CD4-positive, CD25-positive, alpha-beta regulatory T cell (primary cell): ENCODE data around the gene GNAS. TPM values are rescaled to one million over a fixed set of nuclear protein-coding genes. Genes with fewer than 3 reads are reported as not detected.

ENCODE experiments used
- ATAC-seq, 2 donors: fragments of 150-1000 bp; cut with Tn5 transposase; one replicate each; pipeline ENCODE4 v1.10.0; 2021; ENCODE audit warnings: low read depth in 2 of 2, moderate number of reproducible peaks in 2 of 2, moderate library complexity in 1 of 2
- DNase-seq, 3 donors: peaks; one replicate each; pipeline versions ENCODE4 v3.0.0 to v3.0.0-alpha.2; 2012 to 2022; ENCODE audit warnings: mixed read lengths in 1 of 3
- H3K27ac ChIP-seq: one replicate; pipeline ENCODE4 v1.7.0; 2013; ENCODE audit warnings: mild to moderate bottlenecking, low read length; ENCODE audit not compliant: insufficient read depth, poor library complexity, severe bottlenecking
- H3K27me3 ChIP-seq: one replicate; pipeline ENCODE4 v1.7.0; 2013; ENCODE audit warnings: low read length; ENCODE audit not compliant: control insufficient read depth, insufficient read depth
- H3K36me3 ChIP-seq: one replicate; pipeline ENCODE4 v1.7.0; 2013; ENCODE audit warnings: mild to moderate bottlenecking, low read length, moderate library complexity; ENCODE audit not compliant: control insufficient read depth, insufficient read depth
- H3K4me1 ChIP-seq: 2 replicates; pipeline ENCODE4 v1.7.0; 2013; ENCODE audit warnings: mild to moderate bottlenecking, low read length; ENCODE audit not compliant: insufficient read depth, control insufficient read depth, poor library complexity, severe bottlenecking
- H3K4me3 ChIP-seq: one replicate; pipeline ENCODE4 v1.7.0; 2013; ENCODE audit warnings: low read depth, mild to moderate bottlenecking, low read length, moderate library complexity
- H3K9me3 ChIP-seq, 2 experiments: 1 replicate in 1 of 2; 2 replicates in 1 of 2; pipeline ENCODE4 v1.7.0; 2013; ENCODE audit warnings: low read length in 2 of 2, mild to moderate bottlenecking in 1 of 2, moderate library complexity in 1 of 2; ENCODE audit not compliant: control insufficient read depth in 2 of 2
- H3K27ac Mint-ChIP-seq, 3 donors: one replicate each; pipeline ENCODE4 v1.8.0; 2020 to 2022; ENCODE audit warnings: mild to moderate bottlenecking in 3 of 3, mixed read lengths in 3 of 3, moderate library complexity in 2 of 3
- H3K27me3 Mint-ChIP-seq: one replicate; pipeline ENCODE4 v1.8.0; 2022; ENCODE audit warnings: mild to moderate bottlenecking, mixed read lengths
- H3K36me3 Mint-ChIP-seq: one replicate; pipeline ENCODE4 v1.8.0; 2020; ENCODE audit warnings: mixed read lengths
- H3K4me1 Mint-ChIP-seq, 4 donors: one replicate each; pipeline ENCODE4 v1.8.0; 2020 to 2022; ENCODE audit warnings: mixed read lengths in 4 of 4, mild to moderate bottlenecking in 1 of 4
- H3K4me3 Mint-ChIP-seq, 4 donors: one replicate each; pipeline ENCODE4 v1.8.0; 2020 to 2022; ENCODE audit warnings: mild to moderate bottlenecking in 4 of 4, mixed read lengths in 4 of 4, moderate library complexity in 3 of 4
- H3K9me3 Mint-ChIP-seq, 7 donors: one replicate each; pipeline ENCODE4 v1.8.0; 2020 to 2022; ENCODE audit warnings: mixed read lengths in 7 of 7, mild to moderate bottlenecking in 3 of 7, moderate library complexity in 2 of 7
- polyA plus RNA-seq, 4 donors: library from polyadenylated mRNA; unstranded; fragments of 300-500 nt; fragmentation: Illumina TruSeq; gene quantifications; one replicate each; pipeline ENCODE4 v1.2.3, GENCODE V29; 2021
- total RNA-seq: library from RNA; stranded (reverse); gene quantifications from one replicate; pipeline ENCODE4 v1.2.3, GENCODE V29; 2022

The GNAS gene
- total and polyA plus RNA-seq, 5 donors from 2014 or later = 127 to 890 (median 165) TPM

GRCh38 chr20:58855506-58856389, 3.2 kb downstream of the GNAS start:
- Mint-ChIP-seq H3K27ac (no peak overlapping the region), H3K9me3 (peaks cover 0 to 3% (median 0%) of the 10 kb centered on the region in 7 donors), H3K36me3 (no peaks in the 10 kb centered on the region), H3K4me1 (peaks cover 0 to 29% (median 6%) of the 10 kb centered on the region in 4 donors), H3K4me3 (peak overlapping the region; percentile 57 to 68 (median 60)), H3K27me3 (peaks cover 66% of the 10 kb centered on the region)
- DNase-seq = no peak
- Histone ChIP-seq H3K36me3 (no peaks in the 10 kb centered on the region), H3K9me3 (no peaks in the 10 kb centered on the region), H3K27me3 (peaks cover 14% of the 10 kb centered on the region), H3K27ac (no peak overlapping the region), H3K4me1 (peaks cover 39% of the 10 kb centered on the region), H3K4me3 (no peak overlapping the region)
- ATAC-seq = no peak

- Histone ChIP-seq H3K36me3 (no peaks in the 10 kb centered on the region), H3K27ac (no peak overlapping the region), H3K4me1 (no peaks in the 10 kb centered on the region), H3K27me3 (peaks cover 15% of the 10 kb centered on the region), H3K9me3 (no peaks in the 10 kb centered on the region), H3K4me3 (no peak overlapping the region)
- no peaks in the 10 kb centered on the region for H3K36me3 Mint-ChIP-seq
- no peak for DNase-seq
- no peak for ATAC-seq
- H3K9me3 Mint-ChIP-seq = no peaks in the 10 kb centered on the region
- H3K27ac Mint-ChIP-seq = no peak overlapping the region
- H3K4me3 Mint-ChIP-seq = no peak overlapping the region
- peaks cover 62% of the 10 kb centered on the region for H3K27me3 Mint-ChIP-seq
- H3K4me1 Mint-ChIP-seq = no peaks in the 10 kb centered on the region
Measured at GRCh38 chr20:58863044-58863790, 10.7 kb downstream of the GNAS start.

- ATAC-seq (no peak), DNase-seq (peak in 1 of 3 donors; percentile 29)
- H3K36me3 Mint-ChIP-seq = no peaks in the 10 kb centered on the region
- Histone ChIP-seq H3K9me3 (no peaks in the 10 kb centered on the region), H3K4me3 (no peak overlapping the region), H3K4me1 (no peaks in the 10 kb centered on the region), H3K36me3 (no peaks in the 10 kb centered on the region), H3K27ac (no peak overlapping the region), H3K27me3 (peaks cover 9% of the 10 kb centered on the region)
- no peaks in the 10 kb centered on the region for H3K4me1 Mint-ChIP-seq
- H3K27me3 Mint-ChIP-seq = peaks cover 50% of the 10 kb centered on the region
- H3K27ac Mint-ChIP-seq = no peak overlapping the region
- H3K4me3 Mint-ChIP-seq = no peak overlapping the region
- no peaks in the 10 kb centered on the region for H3K9me3 Mint-ChIP-seq
Measured at GRCh38 chr20:58864346-58864745, 11.8 kb downstream of the GNAS start.

- Histone ChIP-seq H3K36me3 (no peaks in the 10 kb centered on the region), H3K4me1 (no peaks in the 10 kb centered on the region), H3K9me3 (no peaks in the 10 kb centered on the region), H3K27ac (no peak overlapping the region), H3K27me3 (peaks cover 9% of the 10 kb centered on the region), H3K4me3 (no peak overlapping the region)
- H3K9me3 Mint-ChIP-seq = no peaks in the 10 kb centered on the region
- peaks cover 53% of the 10 kb centered on the region for H3K27me3 Mint-ChIP-seq
- H3K4me1 Mint-ChIP-seq = peaks cover 0 to 8% (median 5%) of the 10 kb centered on the region in 4 donors
- H3K36me3 Mint-ChIP-seq = no peaks in the 10 kb centered on the region
- H3K27ac Mint-ChIP-seq = no peak overlapping the region
- H3K4me3 Mint-ChIP-seq = no peak overlapping the region
- no peak for DNase-seq
- no peak for ATAC-seq
Measured at GRCh38 chr20:58865843-58866242, 13.3 kb downstream of the GNAS start.

- peaks cover 3% of the 10 kb centered on the region for H3K27me3 ChIP-seq
- no peaks in the 10 kb centered on the region for H3K36me3 ChIP-seq
- Mint-ChIP-seq H3K4me1 (peaks cover 0 to 10% (median 7%) of the 10 kb centered on the region in 4 donors), H3K4me3 (no peak overlapping the region), H3K36me3 (no peaks in the 10 kb centered on the region), H3K27me3 (peaks cover 48% of the 10 kb centered on the region), H3K9me3 (no peaks in the 10 kb centered on the region), H3K27ac (no peak overlapping the region)
- ATAC-seq (no peak), DNase-seq (no peak)
- H3K9me3 ChIP-seq = no peaks in the 10 kb centered on the region
- no peak overlapping the region for H3K27ac ChIP-seq
- H3K4me3 ChIP-seq = no peak overlapping the region
- H3K4me1 ChIP-seq = no peaks in the 10 kb centered on the region
Measured at GRCh38 chr20:58867211-58867610, 14.7 kb downstream of the GNAS start.

GRCh38 chr20:58868795-58869194, 16.3 kb downstream of the GNAS start:
- Mint-ChIP-seq H3K9me3 (no peaks in the 10 kb centered on the region), H3K36me3 (no peaks in the 10 kb centered on the region), H3K27me3 (peaks cover 32% of the 10 kb centered on the region), H3K27ac (no peak overlapping the region), H3K4me1 (peaks cover 0 to 10% (median 7%) of the 10 kb centered on the region in 4 donors), H3K4me3 (no peak overlapping the region)
- ATAC-seq (no peak), DNase-seq (no peak)
- H3K36me3 ChIP-seq = no peaks in the 10 kb centered on the region
- H3K4me3 ChIP-seq = no peak overlapping the region
- H3K4me1 ChIP-seq = no peaks in the 10 kb centered on the region
- no peaks in the 10 kb centered on the region for H3K27me3 ChIP-seq
- no peak overlapping the region for H3K27ac ChIP-seq
- no peaks in the 10 kb centered on the region for H3K9me3 ChIP-seq

- Histone ChIP-seq H3K9me3 (no peaks in the 10 kb centered on the region), H3K4me1 (no peaks in the 10 kb centered on the region), H3K36me3 (no peaks in the 10 kb centered on the region), H3K4me3 (no peak overlapping the region), H3K27me3 (no peaks in the 10 kb centered on the region), H3K27ac (no peak overlapping the region)
- no peak for ATAC-seq
- no peaks in the 10 kb centered on the region for H3K36me3 Mint-ChIP-seq
- H3K4me3 Mint-ChIP-seq = no peak overlapping the region
- no peak overlapping the region for H3K27ac Mint-ChIP-seq
- H3K27me3 Mint-ChIP-seq = peaks cover 26% of the 10 kb centered on the region
- DNase-seq = no peak
- peaks cover 0 to 11% (median 7%) of the 10 kb centered on the region in 4 donors for H3K4me1 Mint-ChIP-seq
- peaks cover 0 to 2% (median 0%) of the 10 kb centered on the region in 7 donors for H3K9me3 Mint-ChIP-seq
Measured at GRCh38 chr20:58869662-58870227, 17.2 kb downstream of the GNAS start.
